HFF-Myc (cell line): ENCODE measurements around the gene MAPKAPK3.

Experiments used
- DNase-seq: peaks from one replicate; pipeline ENCODE4 v3.0.0-alpha.2; 2011; ENCODE audit warnings: low read depth; ENCODE audit errors: extremely low read depth
- H3K4me3 ChIP-seq: replicated peaks from 2 replicates; pipeline ENCODE4 v1.5.1; 2011; ENCODE audit warnings: low read depth, mild to moderate bottlenecking, control low read depth, low read length
- TF ChIP-seq, protein P1 (sequence below): IDR thresholded peaks from 2 replicates; pipeline ENCODE4 v1.5.1; 2012; ENCODE audit warnings: mild to moderate bottlenecking, low read depth, low read length, control low read depth; ENCODE audit errors: missing control alignments

MAPKAPK3 gene

GRCh38 chr3:50599716-50600118 is 17.2 kb upstream of the MAPKAPK3 start:
- no peak overlapping the region for H3K4me3 ChIP-seq
- no peak for DNase-seq
- TF ChIP-seq, protein P1, sequence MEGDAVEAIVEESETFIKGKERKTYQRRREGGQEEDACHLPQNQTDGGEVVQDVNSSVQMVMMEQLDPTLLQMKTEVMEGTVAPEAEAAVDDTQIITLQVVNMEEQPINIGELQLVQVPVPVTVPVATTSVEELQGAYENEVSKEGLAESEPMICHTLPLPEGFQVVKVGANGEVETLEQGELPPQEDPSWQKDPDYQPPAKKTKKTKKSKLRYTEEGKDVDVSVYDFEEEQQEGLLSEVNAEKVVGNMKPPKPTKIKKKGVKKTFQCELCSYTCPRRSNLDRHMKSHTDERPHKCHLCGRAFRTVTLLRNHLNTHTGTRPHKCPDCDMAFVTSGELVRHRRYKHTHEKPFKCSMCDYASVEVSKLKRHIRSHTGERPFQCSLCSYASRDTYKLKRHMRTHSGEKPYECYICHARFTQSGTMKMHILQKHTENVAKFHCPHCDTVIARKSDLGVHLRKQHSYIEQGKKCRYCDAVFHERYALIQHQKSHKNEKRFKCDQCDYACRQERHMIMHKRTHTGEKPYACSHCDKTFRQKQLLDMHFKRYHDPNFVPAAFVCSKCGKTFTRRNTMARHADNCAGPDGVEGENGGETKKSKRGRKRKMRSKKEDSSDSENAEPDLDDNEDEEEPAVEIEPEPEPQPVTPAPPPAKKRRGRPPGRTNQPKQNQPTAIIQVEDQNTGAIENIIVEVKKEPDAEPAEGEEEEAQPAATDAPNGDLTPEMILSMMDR: no peak

GRCh38 chr3:50600141-50600753 is 16.7 kb upstream of the MAPKAPK3 start:
- TF ChIP-seq, protein P1: no peak
- DNase-seq: no peak
- H3K4me3 ChIP-seq: no peak overlapping the region

DNA sequence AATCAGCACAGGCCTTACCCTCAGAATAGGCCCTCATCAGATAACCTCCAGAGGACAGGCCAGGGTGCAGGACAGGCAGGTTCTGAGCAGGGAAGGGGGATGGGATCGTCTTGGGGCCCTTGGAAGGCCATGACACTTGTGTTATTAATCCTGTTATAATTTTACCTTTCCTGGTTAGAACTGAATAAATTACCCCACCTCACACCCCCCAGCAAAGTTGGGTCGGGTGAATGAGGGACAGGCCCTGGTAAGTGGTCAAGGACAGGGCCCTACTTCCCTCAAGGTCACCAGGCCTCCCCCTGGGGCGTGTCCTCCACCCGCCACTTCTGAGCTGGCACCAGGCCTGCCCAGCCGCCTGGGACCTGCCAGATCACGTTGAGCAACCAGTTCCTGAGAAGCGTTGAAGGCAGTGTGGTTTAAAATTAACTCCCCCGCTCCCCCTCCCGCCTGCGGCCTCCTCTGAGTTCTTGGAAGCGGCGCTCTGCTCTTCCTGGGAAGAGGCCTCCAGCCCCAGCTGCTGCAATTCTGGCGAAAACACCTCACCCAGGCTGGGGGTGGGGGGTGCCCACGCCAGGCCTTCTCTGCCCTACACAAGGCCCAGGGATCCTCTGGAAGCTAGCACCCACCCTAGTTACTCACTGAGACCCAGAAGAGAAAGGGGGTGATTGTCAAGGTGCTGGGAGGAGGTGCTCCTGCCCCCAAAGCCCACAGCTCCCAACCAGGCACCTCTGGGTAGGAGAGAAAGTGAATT is 15.9 kb upstream of the MAPKAPK3 start:
- no peak overlapping the region for H3K4me3 ChIP-seq
- peak; percentile 73 for DNase-seq
- TF ChIP-seq, protein P1: no peak

DNA sequence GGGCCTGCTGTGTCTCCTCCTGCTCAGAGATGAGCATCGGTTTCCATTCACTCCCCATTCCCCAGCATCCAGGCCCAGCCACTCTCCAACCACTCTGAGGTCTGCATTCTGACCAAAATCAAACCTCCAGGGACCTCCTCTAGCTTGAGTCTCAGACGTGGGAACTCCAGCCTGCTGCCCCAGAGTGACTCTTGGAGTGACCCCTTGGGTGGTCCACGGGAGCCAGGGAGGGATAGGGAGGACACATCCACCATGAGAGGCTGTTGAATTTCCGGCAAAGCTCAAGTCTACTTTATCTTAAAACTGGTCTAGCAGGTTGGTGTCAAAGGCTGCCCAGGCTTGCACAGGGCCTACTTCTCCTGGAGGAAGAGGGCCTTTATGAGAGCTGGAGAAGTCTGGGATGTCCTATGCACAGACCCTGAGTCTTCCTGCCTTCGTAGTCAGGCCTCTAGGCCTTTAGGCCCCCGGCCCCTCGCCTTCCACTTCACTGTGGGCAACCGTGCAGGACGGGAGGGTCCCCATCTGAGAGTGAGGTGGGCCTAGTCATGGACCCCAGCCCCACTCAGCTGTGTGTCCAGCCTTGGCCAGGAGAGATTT is 14.3 kb upstream of the MAPKAPK3 start:
- H3K4me3 ChIP-seq: no peak overlapping the region
- no peak for DNase-seq
- TF ChIP-seq, protein P1: no peak

- H3K4me3 ChIP-seq: no peak overlapping the region
- TF ChIP-seq, protein P1: no peak
- DNase-seq: no peak
Observed at GRCh38 chr3:50603261-50604109, 13.5 kb upstream of the MAPKAPK3 start.

DNA sequence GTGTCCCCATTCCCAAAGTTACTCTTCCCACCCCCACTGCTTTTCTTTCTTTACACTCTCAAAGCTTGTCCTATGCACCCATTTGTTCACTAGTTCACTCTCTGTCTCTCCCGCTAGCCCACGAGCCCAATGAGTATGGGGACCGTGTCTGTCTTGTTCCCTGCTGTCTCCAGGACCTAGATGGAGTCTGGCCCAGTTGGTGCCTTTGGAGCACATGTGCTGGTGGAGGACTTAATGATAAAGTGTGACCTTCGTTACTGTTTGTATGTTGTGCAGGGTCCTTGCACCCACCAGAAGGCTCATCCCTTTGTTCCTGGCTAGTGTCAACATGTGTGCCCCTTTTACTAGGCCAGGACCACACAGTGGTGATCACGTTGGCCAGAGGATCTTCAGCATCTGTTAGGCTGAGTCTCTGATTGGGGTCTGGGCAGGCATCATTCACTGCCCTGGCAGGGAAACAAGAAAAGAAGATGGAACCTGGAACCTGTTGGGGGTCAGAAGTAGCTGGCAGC is 12.8 kb upstream of the MAPKAPK3 start:
- DNase-seq: no peak
- H3K4me3 ChIP-seq: no peak overlapping the region
- TF ChIP-seq, protein P1: no peak
